Activated CD4-positive, alpha-beta T cell treated with anti-CD3 and anti-CD28 coated beads, Interleukin-2, amount 50 U/mL, for 24 hours (primary cell): Measurements from ENCODE around the gene LY6G5B.

Experiments used
- DNase-seq, 2 donors: peaks; one replicate each; pipeline ENCODE4 v3.0.0-alpha.2; 2020; ENCODE audit warnings: low read depth in 1 of 2, low spot score in 1 of 2

Gene LY6G5B

GRCh38 chr6:31669676-31670075 lies at the start of gene LY6G5B:
TSS of gene LY6G5B (plus strand) at chr6:31669976. CDS start at chr6:31670951, 975 bp downstream.
- DNase-seq, result no peak

- DNase-seq, result peak; percentile 72 to 94
Observed at GRCh38 chr6:31620586-31621319, 49.0 kb upstream of the LY6G5B start, which contains the start of gene PRRC2A. TSS of gene PRRC2A (plus strand) at chr6:31620715. CDS start at chr6:31622790, 2,075 bp downstream.

GRCh38 chr6:31621320-31621939 lies 48.3 kb upstream of the LY6G5B start:
- DNase-seq, result no peak

GRCh38 chr6:31621991-31622390 lies 47.8 kb upstream of the LY6G5B start:
- DNase-seq, result no peak

- no peak for DNase-seq
Observed at GRCh38 chr6:31622684-31623091, 47.1 kb upstream of the LY6G5B start.

- DNase-seq, result no peak
Observed at GRCh38 chr6:31624070-31624469, 45.7 kb upstream of the LY6G5B start.

GRCh38 chr6:31626952-31627351 lies 42.8 kb upstream of the LY6G5B start:
- no peak for DNase-seq

- DNase-seq, result no peak
Observed at GRCh38 chr6:31627690-31628287, 42.0 kb upstream of the LY6G5B start.

- no peak for DNase-seq
Observed at GRCh38 chr6:31629014-31629413, 40.8 kb upstream of the LY6G5B start.

GRCh38 chr6:31630177-31630934 lies 39.4 kb upstream of the LY6G5B start:
- DNase-seq, result no peak

GRCh38 chr6:31631209-31631608 lies 38.6 kb upstream of the LY6G5B start:
- no peak for DNase-seq

GRCh38 chr6:31631681-31632278 lies 38.0 kb upstream of the LY6G5B start:
- no peak for DNase-seq

GRCh38 chr6:31632279-31632946 lies 37.4 kb upstream of the LY6G5B start:
- no peak for DNase-seq

GRCh38 chr6:31633447-31633846 lies 36.3 kb upstream of the LY6G5B start:
- DNase-seq, result no peak

GRCh38 chr6:31634131-31634530 lies 35.6 kb upstream of the LY6G5B start:
- no peak for DNase-seq

- no peak for DNase-seq
Observed at GRCh38 chr6:31634969-31635575, 34.7 kb upstream of the LY6G5B start.

- no peak for DNase-seq
Observed at GRCh38 chr6:31636698-31637596, 32.8 kb upstream of the LY6G5B start.

- DNase-seq, result no peak
Observed at GRCh38 chr6:31639043-31639442, 30.7 kb upstream of the LY6G5B start.

- DNase-seq, result no peak
Observed at GRCh38 chr6:31639449-31639861, 30.3 kb upstream of the LY6G5B start.
